GM18498 (cell line): ENCODE measurements around the gene MRPL54.
"Not testable (repeated sequence)": the region's sequence is repeated elsewhere in the genome, so short reads cannot be mapped to it uniquely, and the experiment has no call there.

ENCODE experiments used
- ATAC-seq: cut with Tn5 transposase; IDR thresholded peaks from one replicate; pipeline ENCODE4 v1.9.1; 2021; ENCODE audit warnings: mild to moderate bottlenecking, moderate library complexity; ENCODE audit not compliant: unreplicated experiment

Gene MRPL54

GRCh38 chr19:3738477-3739220, 23.8 kb upstream of the MRPL54 start:
- no peak for ATAC-seq

GRCh38 chr19:3740431-3740830, 22.1 kb upstream of the MRPL54 start:
- ATAC-seq = no peak

GRCh38 chr19:3743486-3743885, 19.0 kb upstream of the MRPL54 start:
- ATAC-seq = no peak

GRCh38 chr19:3745363-3746045, 17.0 kb upstream of the MRPL54 start:
- ATAC-seq = no peak

- ATAC-seq = no peak
Observed at GRCh38 chr19:3746371-3747056, 16.0 kb upstream of the MRPL54 start.

- ATAC-seq = no peak
Observed at GRCh38 chr19:3748965-3749364, 13.5 kb upstream of the MRPL54 start.

GRCh38 chr19:3750211-3750610, 12.3 kb upstream of the MRPL54 start:
- ATAC-seq = no peak

GRCh38 chr19:3751236-3751635, 11.2 kb upstream of the MRPL54 start:
- ATAC-seq = no peak

GRCh38 chr19:3752492-3752891, 10.0 kb upstream of the MRPL54 start:
- ATAC-seq = no peak

- no peak for ATAC-seq
Observed at GRCh38 chr19:3753631-3754410, 8.7 kb upstream of the MRPL54 start.

GRCh38 chr19:3757705-3758104, 4.8 kb upstream of the MRPL54 start:
- not testable (repeated sequence) for ATAC-seq

- ATAC-seq = not testable (repeated sequence)
Observed at GRCh38 chr19:3758297-3758696, 4.2 kb upstream of the MRPL54 start.

- ATAC-seq = no peak
Observed at GRCh38 chr19:3759482-3760254, 2.8 kb upstream of the MRPL54 start.

GRCh38 chr19:3760871-3761361, 1.6 kb upstream of the MRPL54 start:
- no peak for ATAC-seq

- ATAC-seq = peak; percentile 62
Observed at GRCh38 chr19:3761382-3762129, 926 bp upstream of the MRPL54 start, which contains the start of gene APBA3. TSS of gene APBA3 (minus strand) at chr19:3761692. CDS start at chr19:3760264, 1,428 bp downstream.

- no peak for ATAC-seq
Observed at GRCh38 chr19:3762130-3762473, 380 bp upstream of the MRPL54 start.

- no peak for ATAC-seq
Observed at GRCh38 chr19:3765121-3765520, 2.6 kb downstream of the MRPL54 start.

- ATAC-seq = not testable (repeated sequence)
Observed at GRCh38 chr19:3765757-3766156, 3.3 kb downstream of the MRPL54 start.

GRCh38 chr19:3766520-3766919, 4.0 kb downstream of the MRPL54 start:
- no peak for ATAC-seq
